Stimulated activated CD8-positive, alpha-beta memory T cell treated with anti-CD3 and anti-CD28 coated beads, Interleukin-2, amount 100 ng/mL, for 48 hours (primary cell): ENCODE results near the gene SRCIN1.
"Not testable (repeated sequence)": the region's sequence is repeated elsewhere in the genome, so short reads cannot be mapped to it uniquely, and the experiment has no call there.

Experiments used
- DNase-seq, 2 donors: peaks; one replicate each; pipeline ENCODE4 v3.0.0-alpha.2; 2020; ENCODE audit warnings: low read depth in 2 of 2

The SRCIN1 gene

GRCh38 chr17:38545531-38546225 is 60.1 kb downstream of the SRCIN1 start:
- no peak for DNase-seq

DNA sequence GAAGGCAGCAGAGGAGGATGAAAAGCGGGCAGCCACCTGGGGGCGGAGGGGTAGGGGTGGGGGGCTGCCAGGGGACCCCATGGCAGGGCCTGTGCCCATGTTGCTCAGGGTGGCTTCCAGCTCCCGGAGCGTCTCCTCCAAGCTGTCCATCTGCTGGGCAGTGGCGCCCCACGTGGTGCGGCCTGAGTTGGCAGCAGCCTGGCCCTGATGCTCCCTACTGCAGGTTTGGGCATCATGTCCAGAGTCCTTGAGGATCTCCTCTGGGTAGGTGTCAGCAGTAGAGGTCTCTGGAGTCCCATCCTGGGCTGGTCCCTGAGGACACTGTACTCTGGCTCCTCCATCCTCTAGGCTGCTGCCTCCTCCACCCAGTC is 60.9 kb downstream of the SRCIN1 start:
- no peak for DNase-seq

- no peak for DNase-seq
Observed at GRCh38 chr17:38544175-38544838, 61.4 kb downstream of the SRCIN1 start.

DNA sequence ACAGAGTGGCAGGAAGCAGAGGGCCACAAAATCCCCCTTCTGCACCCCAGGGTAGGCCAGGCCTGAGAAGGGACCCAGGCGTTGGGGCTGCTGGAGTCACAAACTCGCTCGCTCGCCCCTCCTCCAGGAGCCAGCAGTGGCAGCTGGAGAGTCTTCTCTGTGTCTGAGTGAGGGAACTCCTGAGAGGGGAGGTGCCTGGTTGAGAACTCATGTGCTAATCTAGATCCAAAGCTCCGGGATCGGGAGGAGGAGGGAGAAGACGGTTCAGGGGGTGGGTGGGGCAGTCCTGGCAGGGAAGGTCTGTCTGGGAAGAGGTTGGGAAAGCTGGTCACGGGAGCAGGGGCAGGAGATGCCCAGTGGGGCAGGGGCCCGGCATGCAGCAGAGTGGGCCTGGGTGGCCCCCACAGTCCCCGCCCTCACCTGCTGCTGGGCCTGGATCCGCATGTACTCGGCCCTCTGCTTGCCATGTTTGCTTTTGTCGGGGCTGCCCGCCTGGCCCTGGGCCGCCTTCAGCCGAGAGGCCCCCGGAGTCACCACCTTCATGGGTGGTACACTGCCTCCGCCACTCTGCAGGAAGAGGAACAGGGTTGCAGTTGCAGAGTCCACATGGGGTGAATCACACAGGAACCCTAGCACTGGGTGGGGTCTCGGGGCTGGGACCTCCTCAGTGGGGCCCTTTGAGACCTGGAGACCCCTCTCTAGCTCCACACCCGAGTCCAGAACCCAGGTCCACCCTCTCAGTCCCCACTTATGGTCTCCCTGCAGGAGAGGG is 62.2 kb downstream of the SRCIN1 start:
- DNase-seq, result no peak

GRCh38 chr17:38542286-38542685 is 63.5 kb downstream of the SRCIN1 start:
- DNase-seq, result no peak

- DNase-seq, result no peak
Observed at GRCh38 chr17:38541281-38541680, 64.5 kb downstream of the SRCIN1 start.

DNA sequence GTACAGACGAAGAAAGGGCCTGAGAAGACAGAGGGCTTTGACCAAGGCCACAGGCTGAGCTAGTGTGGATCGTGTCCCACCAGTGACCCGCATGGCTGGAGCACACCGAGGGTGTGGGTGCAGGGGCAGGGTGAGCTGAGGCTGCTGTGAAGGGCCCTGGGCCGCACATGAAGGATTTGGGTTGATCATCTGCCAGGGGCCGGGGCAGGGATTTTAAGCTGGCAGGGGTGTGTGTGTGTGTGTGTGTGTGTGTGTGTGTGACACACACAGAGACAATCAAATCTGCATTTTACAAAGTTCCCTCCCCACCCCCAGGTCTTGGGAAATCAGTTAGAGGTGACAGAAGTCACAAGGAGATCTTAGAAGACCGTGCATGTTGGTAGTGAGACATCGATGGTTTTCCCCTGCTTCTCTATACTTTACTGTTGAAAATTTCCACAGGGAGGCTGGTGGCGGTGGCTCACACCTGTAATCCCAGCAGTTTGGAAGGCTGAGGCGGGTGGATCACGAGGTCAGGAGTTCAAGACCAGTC is 65.2 kb downstream of the SRCIN1 start:
- no peak for DNase-seq

- DNase-seq, result no peak
Observed at GRCh38 chr17:38539386-38539785, 66.4 kb downstream of the SRCIN1 start.

DNA sequence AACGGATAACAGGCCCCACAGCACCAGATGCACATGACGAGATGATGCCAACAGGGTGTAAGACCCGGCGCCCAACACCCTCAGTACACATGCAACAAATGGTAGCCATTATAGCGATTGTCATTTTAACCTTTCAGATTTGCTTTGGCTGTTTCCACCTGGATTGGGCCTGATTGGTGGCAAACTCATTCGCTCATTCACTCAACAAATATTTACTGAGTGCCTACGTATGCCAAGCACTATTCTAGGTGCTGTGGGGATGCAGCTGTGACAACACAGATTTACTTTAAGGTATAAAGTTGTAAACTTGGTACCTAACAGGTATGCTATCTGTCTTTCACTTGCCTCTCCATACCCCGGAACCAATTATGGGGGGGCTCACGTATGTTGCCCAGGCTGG is 66.8 kb downstream of the SRCIN1 start:
- no peak for DNase-seq

DNA sequence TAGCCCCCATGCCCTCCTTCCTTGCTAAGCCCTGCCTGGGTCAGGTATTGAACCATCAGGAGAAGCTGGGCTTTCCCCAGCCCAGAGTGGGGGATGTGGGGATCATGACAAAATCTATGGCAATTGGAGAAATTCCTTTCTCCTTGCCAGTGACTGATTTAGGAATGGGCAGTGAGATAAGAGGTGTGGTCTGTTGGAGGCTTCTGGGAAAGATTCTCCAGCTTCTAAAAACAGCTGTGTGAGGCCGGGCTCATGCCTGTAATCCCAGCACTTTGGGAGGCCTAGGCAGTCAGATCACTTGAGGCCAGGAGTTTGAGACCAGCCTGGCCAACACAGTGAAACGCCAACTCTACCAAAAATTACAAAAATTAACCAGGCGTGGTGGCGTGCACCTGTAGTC is 69.1 kb downstream of the SRCIN1 start:
- no peak for DNase-seq

DNA sequence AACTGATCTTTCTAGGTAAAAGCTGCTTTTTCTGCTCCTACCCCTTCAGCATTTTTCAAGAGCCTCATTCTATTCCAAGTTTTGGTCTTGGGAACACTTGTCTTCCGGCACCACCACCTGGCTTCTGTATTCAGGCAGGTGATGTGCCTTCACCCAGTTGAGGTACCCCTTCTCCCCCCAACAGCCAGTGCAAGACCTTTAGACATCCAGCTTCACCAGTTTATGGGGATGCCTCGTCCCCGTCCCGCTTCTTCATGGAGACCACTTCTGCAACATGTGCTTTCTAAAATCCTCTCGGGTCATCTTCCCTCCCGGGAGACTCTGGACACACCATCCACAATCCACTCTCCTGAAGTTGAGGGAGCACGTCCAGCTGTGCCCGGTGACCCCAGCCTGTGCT is 69.9 kb downstream of the SRCIN1 start:
- DNase-seq, result no peak

- DNase-seq, result no peak
Observed at GRCh38 chr17:38534498-38534885, 71.3 kb downstream of the SRCIN1 start.

GRCh38 chr17:38533866-38534497 is 71.8 kb downstream of the SRCIN1 start:
- no peak for DNase-seq

- DNase-seq, result no peak
Observed at GRCh38 chr17:38533241-38533640, 72.5 kb downstream of the SRCIN1 start.

GRCh38 chr17:38532451-38532850 is 73.3 kb downstream of the SRCIN1 start:
- DNase-seq, result no peak

- not testable (repeated sequence) for DNase-seq
Observed at GRCh38 chr17:38531761-38532160, 74.0 kb downstream of the SRCIN1 start.

GRCh38 chr17:38530856-38531255 is 74.9 kb downstream of the SRCIN1 start:
- DNase-seq, result not testable (repeated sequence)

- not testable (repeated sequence) for DNase-seq
Observed at GRCh38 chr17:38528141-38528540, 77.6 kb downstream of the SRCIN1 start.

GRCh38 chr17:38526526-38526925 is 79.2 kb downstream of the SRCIN1 start:
- DNase-seq, result not testable (repeated sequence)

GRCh38 chr17:38512473-38513058 is 93.2 kb downstream of the SRCIN1 start:
- no peak for DNase-seq
